Amniotic stem cell (primary cell): ENCODE measurements around the gene LRP1B.
"Not testable (repeated sequence)": the region's sequence is repeated elsewhere in the genome, so short reads cannot be mapped to it uniquely, and the experiment has no call there.

Source experiments
- DNase-seq: peaks from one replicate; lab custom pipeline; 2025; lab: John Stamatoyannopoulos, UW

The LRP1B gene

GRCh38 chr2:142104134-142104758 is 26.6 kb downstream of the LRP1B start:
- DNase-seq: no peak

- no peak for DNase-seq
These were observed 29.8 kb downstream of the LRP1B start for GRCh38 chr2:142100970-142101369.

- no peak for DNase-seq
These were observed 30.5 kb downstream of the LRP1B start for GRCh38 chr2:142100139-142100873.

- DNase-seq: no peak
These were observed 33.1 kb downstream of the LRP1B start for GRCh38 chr2:142097711-142098110.

- DNase-seq: no peak
These were observed 35.2 kb downstream of the LRP1B start for GRCh38 chr2:142095647-142096046.

- DNase-seq: no peak
These were observed 36.6 kb downstream of the LRP1B start for GRCh38 chr2:142094233-142094632.

- DNase-seq: no peak
These were observed 42.7 kb downstream of the LRP1B start for GRCh38 chr2:142088058-142088568.

- not testable (repeated sequence) for DNase-seq
These were observed 43.2 kb downstream of the LRP1B start for GRCh38 chr2:142087585-142087984.

- no peak for DNase-seq
These were observed 48.4 kb downstream of the LRP1B start for GRCh38 chr2:142082368-142082767.

GRCh38 chr2:142076317-142076716 is 54.5 kb downstream of the LRP1B start:
- no peak for DNase-seq

GRCh38 chr2:142075826-142076225 is 55.0 kb downstream of the LRP1B start:
- DNase-seq: no peak

- DNase-seq: no peak
These were observed 61.4 kb downstream of the LRP1B start for GRCh38 chr2:142069251-142069888.

- no peak for DNase-seq
These were observed 65.1 kb downstream of the LRP1B start for GRCh38 chr2:142065700-142066099.

- DNase-seq: no peak
These were observed 65.7 kb downstream of the LRP1B start for GRCh38 chr2:142065156-142065555.

- DNase-seq: no peak
These were observed 69.1 kb downstream of the LRP1B start for GRCh38 chr2:142061733-142062132.

- DNase-seq: no peak
These were observed 72.7 kb downstream of the LRP1B start for GRCh38 chr2:142058149-142058548.

GRCh38 chr2:142056784-142057183 is 74.0 kb downstream of the LRP1B start:
- no peak for DNase-seq

GRCh38 chr2:142052220-142052863 is 78.5 kb downstream of the LRP1B start:
- DNase-seq: no peak

- no peak for DNase-seq
These were observed 82.2 kb downstream of the LRP1B start for GRCh38 chr2:142048581-142048980.

- DNase-seq: no peak
These were observed 85.2 kb downstream of the LRP1B start for GRCh38 chr2:142045641-142046040.

GRCh38 chr2:142044197-142044596 is 86.6 kb downstream of the LRP1B start:
- no peak for DNase-seq

GRCh38 chr2:142042536-142043199 is 88.1 kb downstream of the LRP1B start:
- no peak for DNase-seq
